Measurements from ENCODE around the gene LRP2BP.
"Not testable (repeated sequence)": the region's sequence is repeated elsewhere in the genome, so short reads cannot be mapped to it uniquely, and the experiment has no call there.

Gene LRP2BP

DNA sequence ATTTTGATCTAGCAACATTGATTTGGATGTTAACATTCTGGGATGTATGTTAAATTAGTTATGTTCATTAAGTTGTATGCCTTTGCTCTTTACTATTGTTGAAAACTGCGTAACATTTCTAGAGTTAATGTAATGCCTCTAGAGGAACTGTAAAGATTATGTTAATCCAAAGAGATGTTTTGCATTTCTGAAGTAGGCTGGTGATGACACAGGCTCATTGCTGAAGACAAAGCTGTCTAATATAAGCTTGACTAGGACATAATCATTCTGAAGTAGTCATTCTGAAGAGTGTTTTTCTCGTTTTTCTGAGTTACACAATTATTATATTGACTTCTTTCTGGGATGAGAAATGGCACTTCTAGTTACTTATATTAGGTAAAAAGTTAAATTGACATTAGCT lies 72.9 kb downstream of the LRP2BP start:
- no peak for DNase-seq (ENCODE audit: low read depth)
- TF ChIP-seq, protein P1, sequence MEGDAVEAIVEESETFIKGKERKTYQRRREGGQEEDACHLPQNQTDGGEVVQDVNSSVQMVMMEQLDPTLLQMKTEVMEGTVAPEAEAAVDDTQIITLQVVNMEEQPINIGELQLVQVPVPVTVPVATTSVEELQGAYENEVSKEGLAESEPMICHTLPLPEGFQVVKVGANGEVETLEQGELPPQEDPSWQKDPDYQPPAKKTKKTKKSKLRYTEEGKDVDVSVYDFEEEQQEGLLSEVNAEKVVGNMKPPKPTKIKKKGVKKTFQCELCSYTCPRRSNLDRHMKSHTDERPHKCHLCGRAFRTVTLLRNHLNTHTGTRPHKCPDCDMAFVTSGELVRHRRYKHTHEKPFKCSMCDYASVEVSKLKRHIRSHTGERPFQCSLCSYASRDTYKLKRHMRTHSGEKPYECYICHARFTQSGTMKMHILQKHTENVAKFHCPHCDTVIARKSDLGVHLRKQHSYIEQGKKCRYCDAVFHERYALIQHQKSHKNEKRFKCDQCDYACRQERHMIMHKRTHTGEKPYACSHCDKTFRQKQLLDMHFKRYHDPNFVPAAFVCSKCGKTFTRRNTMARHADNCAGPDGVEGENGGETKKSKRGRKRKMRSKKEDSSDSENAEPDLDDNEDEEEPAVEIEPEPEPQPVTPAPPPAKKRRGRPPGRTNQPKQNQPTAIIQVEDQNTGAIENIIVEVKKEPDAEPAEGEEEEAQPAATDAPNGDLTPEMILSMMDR (IDR thresholded peaks at IDR 0.05; ENCODE audit: control insufficient read depth, extremely low read depth, insufficient read depth): no peak
- no peak overlapping the region for H3K4me3 ChIP-seq (ENCODE audit: low read depth, low read length)

DNA sequence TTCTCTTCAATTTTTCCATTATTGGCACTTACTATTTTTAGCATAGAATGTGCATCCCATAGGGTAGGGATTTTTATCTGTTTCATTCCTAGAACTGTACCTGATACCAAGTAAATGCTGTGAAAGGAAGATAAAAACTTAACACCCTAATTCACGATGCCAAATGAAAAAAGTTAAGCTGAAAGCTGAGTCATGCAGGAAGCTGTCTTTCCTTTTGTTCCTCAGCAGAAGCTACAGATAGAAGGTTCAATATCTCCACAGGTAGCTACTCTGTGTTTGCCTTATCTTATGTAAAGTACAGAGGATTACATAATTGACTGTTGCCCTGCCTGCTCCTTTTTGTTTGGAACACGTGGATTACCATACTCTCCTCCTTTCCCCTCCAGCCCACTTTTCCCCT lies 77.0 kb downstream of the LRP2BP start:
- peak; percentile 63 for DNase-seq (ENCODE audit: low read depth)
- TF ChIP-seq, protein P1 (IDR thresholded peaks at IDR 0.05; ENCODE audit: control insufficient read depth, extremely low read depth, insufficient read depth): no peak
- H3K4me3 ChIP-seq (ENCODE audit: low read depth, low read length): no peak overlapping the region

DNA sequence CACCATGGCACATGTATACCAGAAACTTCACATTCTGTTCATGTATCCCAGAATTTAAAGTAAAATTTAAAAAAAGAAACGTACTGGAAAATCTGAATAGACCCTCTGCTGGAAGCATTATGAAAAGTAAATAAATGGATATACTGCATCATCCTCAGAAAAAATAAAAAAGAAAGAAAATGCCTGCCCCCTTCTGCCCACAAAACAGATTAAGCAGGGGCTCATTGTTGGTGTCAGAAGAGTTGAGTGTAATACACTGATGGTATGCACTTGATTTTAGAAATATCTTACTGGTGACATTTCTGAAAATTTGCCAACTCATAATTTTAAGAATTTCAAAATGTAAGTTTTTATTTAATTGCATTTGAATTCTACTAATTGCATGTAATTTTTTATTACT lies 77.8 kb downstream of the LRP2BP start:
- no peak for DNase-seq (ENCODE audit: low read depth)
- TF ChIP-seq, protein P1 (IDR thresholded peaks at IDR 0.05; ENCODE audit: control insufficient read depth, extremely low read depth, insufficient read depth): no peak
- H3K4me3 ChIP-seq (ENCODE audit: low read depth, low read length): no peak overlapping the region

DNA sequence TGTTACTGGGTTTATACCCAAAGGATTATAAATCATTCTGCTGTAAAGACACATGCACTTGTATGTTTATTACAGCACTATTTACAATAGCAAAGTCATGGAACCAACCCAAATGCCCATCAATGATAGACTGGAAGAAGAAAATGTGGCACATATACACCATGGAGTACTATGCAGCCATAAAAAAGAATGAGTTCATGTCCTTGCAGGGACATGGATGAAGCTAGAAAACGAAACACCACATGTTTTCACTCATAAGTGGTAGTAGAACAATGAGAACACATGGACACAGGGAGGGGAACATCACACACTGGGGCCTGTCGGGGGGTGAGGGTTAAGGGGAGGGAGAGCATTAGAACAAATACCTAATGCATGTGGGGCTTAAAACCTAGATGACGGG lies 78.3 kb downstream of the LRP2BP start:
- DNase-seq (ENCODE audit: low read depth); H3K4me3 ChIP-seq (ENCODE audit: low read depth, low read length): not testable (repeated sequence)

Measured in LNCaP clone FGC (cell line).